BLaER1 treated with 17β-estradiol and CSF1 and Interleukin-3, amounts not matched to agents 10 nM and 100 nM (cell line): ENCODE data around the gene LRRC47.

Experiments
- H3K27ac ChIP-seq, 11 experiments: shearing (Covaris generic); formaldehyde crosslinking; 2 replicates each; pipeline ENCODE4 v1.8.1; 2022
- H3K27me3 ChIP-seq, 11 experiments: shearing (Covaris generic); formaldehyde crosslinking; 2 replicates each; pipeline ENCODE4 v1.8.1; 2022
- H3K36me3 ChIP-seq, 11 experiments: shearing (Covaris generic); formaldehyde crosslinking; 2 replicates each; pipeline ENCODE4 v1.8.1; 2022
- H3K4me1 ChIP-seq, 10 experiments: shearing (Covaris generic); formaldehyde crosslinking; 2 replicates each; pipeline ENCODE4 v1.8.1; 2022
- H3K4me2 ChIP-seq, 11 experiments: shearing (Covaris generic); formaldehyde crosslinking; 2 replicates each; pipeline ENCODE4 v1.8.1; 2022
- H3K4me3 ChIP-seq, 10 experiments: shearing (Covaris generic); formaldehyde crosslinking; 2 replicates each; pipeline ENCODE4 v1.8.1; 2022
- H3K9ac ChIP-seq, 11 experiments: shearing (Covaris generic); formaldehyde crosslinking; 2 replicates each; pipeline ENCODE4 v1.8.1; 2022
- H3K9me3 ChIP-seq, 11 experiments: shearing (Covaris generic); formaldehyde crosslinking; replicated peaks in 1 of 11; 2 replicates each; pipeline ENCODE4 v1.8.1; 2022
- H4K20me1 ChIP-seq, 11 experiments: shearing (Covaris generic); formaldehyde crosslinking; 2 replicates each; pipeline ENCODE4 v1.8.1; 2022
- Cebpa-rat ChIP-seq, 11 experiments: shearing (Covaris generic); IDR thresholded peaks; 2 replicates each; pipeline ENCODE4 v1.8.1; 2022

LRRC47 gene

DNA sequence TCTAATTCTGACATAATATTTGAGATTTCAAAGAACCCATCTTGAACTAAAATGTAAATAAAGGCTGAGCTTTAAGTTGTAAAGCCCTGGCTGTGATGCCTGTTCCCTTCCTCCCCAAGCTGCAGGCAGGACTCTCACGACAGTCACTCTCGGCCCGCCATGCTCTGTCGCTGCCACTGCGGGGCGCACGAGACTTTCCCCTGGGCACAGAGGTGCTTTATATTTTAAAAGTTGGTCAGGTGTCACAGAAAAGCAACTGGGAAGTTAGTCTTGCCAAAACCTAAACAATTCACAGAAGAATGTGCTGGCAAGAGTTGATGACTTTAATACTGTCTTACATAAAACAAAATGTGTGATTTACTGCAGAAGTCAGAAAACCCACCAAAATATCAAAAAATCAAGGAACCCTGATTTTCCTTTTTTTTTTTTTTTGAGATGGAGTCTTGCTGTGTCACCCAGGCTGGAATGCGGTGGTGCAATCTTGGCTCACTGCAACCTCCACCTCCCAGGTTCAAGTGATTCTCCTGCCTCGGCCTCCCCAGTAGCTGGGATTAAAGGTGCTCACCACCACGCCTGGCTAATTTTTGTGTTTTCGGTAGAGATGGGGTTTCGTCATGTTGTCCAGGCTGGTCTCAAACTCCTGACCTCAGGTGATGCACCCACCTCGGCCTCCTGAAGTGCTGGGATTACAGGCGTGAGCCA is 10.7 kb downstream of the LRRC47 start:
- Histone ChIP-seq H3K4me3 (no peak overlapping the region; a peak in 1 of 20 replicates), H3K27ac (no peak overlapping the region), H3K9me3 (no peaks in the 10 kb centered on the region), H3K36me3 (peaks cover 52 to 81% (median 68%) of the 10 kb centered on the region in 11 experiments), H4K20me1 (peaks cover 75 to 100% (median 95%) of the 10 kb centered on the region in 11 experiments), H3K4me1 (peaks cover 30 to 88% (median 74%) of the 10 kb centered on the region in 10 experiments), H3K4me2 (peak overlapping the region in 9 of 11 experiments; percentile 18 to 91 (median 84); a peak in 15 of 22 replicates), H3K9ac (0 out of 22 replicates have a peak overlapping the region, but pooled peaks of 2 of the 11 experiments have one; percentile 7 to 10), H3K27me3 (peaks cover 0 to 10% (median 0%) of the 10 kb centered on the region in 11 experiments; a peak in 3 of 22 replicates)
- no peak for TF ChIP-seq Cebpa-rat (IDR thresholded peaks at IDR 0.05)

DNA sequence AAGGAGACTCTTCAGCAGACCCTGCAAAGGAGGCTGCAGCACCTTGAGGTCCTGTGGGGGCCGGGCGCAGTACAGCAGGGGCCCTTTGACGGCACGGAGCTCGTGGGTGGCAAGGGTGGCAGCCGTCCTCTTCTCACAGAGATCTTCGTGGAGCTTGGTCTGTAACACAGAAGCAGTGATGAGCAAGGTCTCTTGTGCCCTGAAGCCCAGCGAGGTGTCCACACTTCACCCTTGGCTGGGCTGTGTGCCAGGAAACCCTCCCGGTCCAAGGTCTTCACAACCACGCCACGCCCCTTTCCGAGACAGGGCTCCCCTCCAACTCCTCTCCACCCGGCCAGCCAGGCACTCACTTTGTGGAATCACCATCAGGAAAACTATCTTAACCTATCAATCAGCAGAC is 11.3 kb downstream of the LRRC47 start:
- Histone ChIP-seq H4K20me1 (peaks cover 70 to 100% (median 95%) of the 10 kb centered on the region in 11 experiments), H3K9me3 (no peaks in the 10 kb centered on the region), H3K27me3 (peaks cover 0 to 10% (median 0%) of the 10 kb centered on the region in 11 experiments; a peak in 3 of 22 replicates), H3K9ac (0 out of 22 replicates have a peak overlapping the region, but pooled peaks of 2 of the 11 experiments have one; percentile 7 to 10), H3K4me3 (no peak overlapping the region; a peak in 1 of 20 replicates), H3K27ac (no peak overlapping the region), H3K4me1 (peaks cover 25 to 82% (median 69%) of the 10 kb centered on the region in 10 experiments), H3K36me3 (peaks cover 57 to 82% (median 72%) of the 10 kb centered on the region in 11 experiments), H3K4me2 (peak overlapping the region in 9 of 11 experiments; percentile 54 to 91 (median 84); a peak in 18 of 22 replicates)
- TF ChIP-seq Cebpa-rat (IDR thresholded peaks at IDR 0.05), result no peak

DNA sequence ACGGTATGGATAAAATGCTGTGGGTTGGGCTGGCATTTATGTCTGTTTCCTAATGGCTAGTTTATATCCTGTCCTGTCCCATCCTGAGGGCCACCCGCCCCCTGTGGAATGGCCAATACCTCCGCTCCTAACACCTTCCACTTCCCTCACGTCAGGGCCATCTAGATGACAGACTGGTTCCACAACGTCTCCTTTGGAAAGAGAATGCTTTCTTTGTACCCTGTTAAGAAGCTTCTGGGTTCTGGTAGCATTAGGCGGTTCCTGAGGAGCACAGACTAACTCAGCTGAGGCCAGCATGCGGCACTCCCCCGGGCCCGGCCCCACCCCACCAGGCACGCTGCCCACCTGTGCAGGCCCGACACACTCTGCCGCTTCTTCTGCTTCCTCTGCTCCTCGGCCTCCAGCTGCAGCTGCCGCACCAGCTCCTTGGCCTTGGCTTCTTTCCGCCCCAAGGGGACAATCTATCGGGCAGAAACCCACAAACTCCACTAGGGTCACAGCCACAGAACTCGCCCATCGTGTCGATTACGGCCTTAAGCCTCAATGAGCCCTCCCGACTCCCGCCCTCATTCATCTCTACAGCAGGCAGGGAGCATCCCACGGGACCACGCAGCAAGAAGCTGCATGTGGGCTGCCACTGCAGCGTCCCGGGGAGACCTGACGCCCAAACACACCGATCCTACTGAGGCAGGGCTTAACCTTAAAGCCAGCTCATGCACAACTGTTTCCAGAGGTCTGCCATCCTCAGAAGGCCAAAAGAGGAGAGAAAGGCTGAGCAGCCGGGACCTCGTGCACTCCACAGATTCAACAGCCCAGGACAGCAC is 12.4 kb downstream of the LRRC47 start:
- peak overlapping the region in 4 of 11 experiments; percentile 14 to 33 (median 16); a peak in 5 of 22 replicates for H3K9ac ChIP-seq
- H3K4me2 ChIP-seq, result peak overlapping the region in 9 of 11 experiments; percentile 54 to 91 (median 84); a peak in 18 of 22 replicates
- peaks cover 15 to 70% (median 57%) of the 10 kb centered on the region in 10 experiments for H3K4me1 ChIP-seq
- peaks cover 68 to 100% (median 95%) of the 10 kb centered on the region in 11 experiments for H4K20me1 ChIP-seq
- H3K36me3 ChIP-seq, result peaks cover 69 to 94% (median 84%) of the 10 kb centered on the region in 11 experiments
- no peak for TF ChIP-seq Cebpa-rat (IDR thresholded peaks at IDR 0.05)
- peak overlapping the region in 4 of 11 experiments; percentile 5 to 35 (median 22); a peak in 2 of 22 replicates for H3K27ac ChIP-seq
- peak overlapping the region in 2 of 10 experiments; percentile 2 to 27; a peak in 2 of 20 replicates for H3K4me3 ChIP-seq
- no peaks in the 10 kb centered on the region for H3K9me3 ChIP-seq
- H3K27me3 ChIP-seq, result peaks cover 0 to 10% (median 0%) of the 10 kb centered on the region in 11 experiments; a peak in 3 of 22 replicates

DNA sequence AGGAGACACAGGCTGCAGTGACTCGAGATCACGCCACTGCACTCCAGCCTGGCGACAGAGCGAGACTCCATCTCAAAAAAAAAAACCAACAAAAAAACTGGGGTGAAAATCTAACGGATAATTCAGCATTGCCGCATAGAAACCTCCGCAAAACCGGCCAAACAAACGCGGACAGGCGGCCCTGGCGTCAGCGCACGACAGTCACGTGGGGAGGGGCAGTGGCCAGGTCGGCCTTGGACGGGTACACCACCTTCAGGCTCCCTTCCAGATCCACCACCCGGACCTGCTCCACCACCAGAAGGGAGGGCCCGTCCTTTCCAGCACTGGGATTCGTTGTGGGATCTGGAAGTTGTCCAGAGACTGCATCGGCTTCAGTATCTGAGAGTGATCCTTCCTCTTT is 15.4 kb downstream of the LRRC47 start:
- H3K4me3 ChIP-seq, result no peak overlapping the region

DNA sequence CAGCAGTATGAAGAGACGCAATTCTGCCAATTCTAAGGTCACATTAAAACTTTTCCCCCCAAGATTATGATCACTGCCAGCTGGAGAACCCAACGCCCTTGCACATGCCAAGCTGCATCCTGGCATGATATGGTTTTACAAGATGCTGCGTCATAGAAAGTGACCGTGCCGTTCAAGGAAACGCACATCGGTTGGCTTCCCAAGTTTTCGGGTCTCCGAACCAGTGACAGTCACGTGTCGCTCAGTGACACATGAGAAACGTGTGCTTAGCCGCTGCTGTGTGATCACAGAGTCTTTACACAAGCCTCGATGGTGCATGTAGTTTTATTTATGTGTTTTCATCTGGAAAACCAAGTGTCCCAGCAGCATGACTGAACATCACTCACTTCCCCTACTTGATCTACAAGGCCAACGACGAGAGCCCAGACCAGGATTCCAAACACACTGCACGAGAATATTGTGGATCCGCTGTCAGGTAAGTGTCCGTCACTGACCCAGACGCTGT is 16.3 kb downstream of the LRRC47 start:
- Histone ChIP-seq H3K4me1 (peaks cover 31 to 70% (median 63%) of the 10 kb centered on the region in 10 experiments), H3K27ac (no peak overlapping the region), H4K20me1 (peaks cover 58 to 100% (median 95%) of the 10 kb centered on the region in 11 experiments; a peak in 21 of 22 replicates), H3K27me3 (peaks cover 0 to 9% (median 0%) of the 10 kb centered on the region in 11 experiments; a peak in 3 of 22 replicates), H3K4me2 (no peak overlapping the region), H3K9ac (no peak overlapping the region), H3K9me3 (no peaks in the 10 kb centered on the region), H3K4me3 (no peak overlapping the region), H3K36me3 (peaks cover 52 to 73% (median 68%) of the 10 kb centered on the region in 11 experiments)
- no peak for TF ChIP-seq Cebpa-rat (IDR thresholded peaks at IDR 0.05)

More for the DNA sequence above, 15.4 kb downstream of the LRRC47 start:
- Histone ChIP-seq H3K4me1 (peaks cover 22 to 70% (median 62%) of the 10 kb centered on the region in 10 experiments), H3K27ac (no peak overlapping the region), H3K9ac (no peak overlapping the region), H4K20me1 (peaks cover 68 to 100% (median 95%) of the 10 kb centered on the region in 11 experiments; a peak in 21 of 22 replicates), H3K9me3 (no peaks in the 10 kb centered on the region), H3K27me3 (peaks cover 0 to 10% (median 0%) of the 10 kb centered on the region in 11 experiments; a peak in 3 of 22 replicates), H3K4me2 (no peak overlapping the region), H3K36me3 (peaks cover 61 to 82% (median 77%) of the 10 kb centered on the region in 11 experiments)
- no peak for TF ChIP-seq Cebpa-rat (IDR thresholded peaks at IDR 0.05)

DNA sequence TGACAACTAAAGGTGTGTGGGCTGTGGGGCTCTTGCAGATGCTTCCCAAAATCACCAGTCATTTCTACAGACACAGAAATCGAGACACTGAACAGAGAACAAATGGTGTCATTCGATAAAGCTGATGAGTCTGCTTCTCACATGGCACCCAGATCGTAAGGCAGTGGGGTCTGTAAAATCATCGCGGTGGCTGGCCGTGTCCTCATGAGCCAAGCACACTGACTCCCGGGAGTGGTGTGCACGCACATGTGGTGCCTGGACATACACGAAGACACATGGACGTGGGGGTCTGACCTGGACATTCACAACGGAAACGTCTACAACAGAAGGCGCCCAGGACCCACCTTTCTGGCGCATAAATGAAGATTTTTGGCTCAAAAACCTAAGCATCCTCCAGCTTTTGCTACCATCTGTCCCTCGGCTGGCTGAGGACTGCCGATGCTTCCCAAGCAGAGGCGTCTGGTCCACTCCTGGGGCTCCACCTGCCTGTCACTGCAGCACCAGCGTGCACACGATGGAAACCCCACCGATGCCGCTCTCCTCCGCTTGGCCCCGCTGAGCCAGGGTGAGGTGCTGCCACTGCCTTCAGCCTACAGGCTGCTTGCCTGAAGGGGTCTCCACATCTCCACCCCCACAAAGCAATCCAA is 16.9 kb downstream of the LRRC47 start:
- H3K36me3 ChIP-seq, result peaks cover 47 to 67% (median 62%) of the 10 kb centered on the region in 11 experiments

DNA sequence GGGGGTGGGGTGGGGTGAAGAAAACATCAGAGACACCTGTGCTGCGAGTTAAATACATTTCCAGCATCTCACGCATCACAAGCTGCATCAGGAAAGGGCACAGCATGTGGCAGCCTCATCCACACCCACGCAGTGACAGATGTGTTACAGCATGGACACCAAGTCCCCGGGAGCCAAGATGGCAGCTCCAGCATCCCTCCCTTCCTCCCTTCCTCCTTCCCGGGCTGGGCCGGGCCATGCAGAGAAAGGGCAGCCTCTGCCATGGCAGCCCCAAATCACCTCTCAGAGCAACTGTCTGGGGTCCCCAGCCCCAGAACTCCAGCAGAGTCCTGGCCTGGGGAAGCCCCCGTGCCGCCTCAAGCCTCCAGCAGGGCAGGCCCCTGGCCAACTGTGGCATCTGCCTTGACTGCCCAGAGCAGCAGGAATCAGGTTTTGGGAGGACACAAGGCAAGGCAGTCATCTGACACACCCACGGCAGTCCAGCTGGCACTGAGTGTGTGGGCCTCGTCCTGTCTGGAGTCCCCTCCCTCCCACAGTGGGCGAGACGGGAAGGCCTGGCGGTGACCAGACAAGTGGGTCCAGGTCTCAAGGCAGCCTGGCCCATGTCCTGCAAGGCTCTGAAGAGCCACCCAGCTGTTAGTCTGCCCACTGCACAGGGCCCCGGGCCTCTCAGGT is 17.6 kb downstream of the LRRC47 start:
- no peaks in the 10 kb centered on the region for H3K9me3 ChIP-seq
- TF ChIP-seq Cebpa-rat (IDR thresholded peaks at IDR 0.05), result no peak
- peaks cover 45 to 61% (median 56%) of the 10 kb centered on the region in 11 experiments for H3K36me3 ChIP-seq
- no peaks in the 10 kb centered on the region; a peak in 1 of 22 replicates for H3K27me3 ChIP-seq
- H4K20me1 ChIP-seq, result peaks cover 46 to 97% (median 89%) of the 10 kb centered on the region in 11 experiments; a peak in 21 of 22 replicates
- H3K4me2 ChIP-seq, result peak overlapping the region in 7 of 11 experiments; percentile 8 to 94 (median 84); a peak in 6 of 22 replicates
- H3K4me3 ChIP-seq, result no peak overlapping the region
- H3K4me1 ChIP-seq, result peaks cover 41 to 70% (median 63%) of the 10 kb centered on the region in 10 experiments
- no peak overlapping the region for H3K27ac ChIP-seq
- H3K9ac ChIP-seq, result no peak overlapping the region

More for the DNA sequence above, 16.9 kb downstream of the LRRC47 start:
- Histone ChIP-seq H3K27ac (no peak overlapping the region), H3K4me1 (peaks cover 36 to 70% (median 63%) of the 10 kb centered on the region in 10 experiments), H3K4me2 (peak overlapping the region in 2 of 11 experiments; percentile 10; a peak in 2 of 22 replicates), H3K9me3 (no peaks in the 10 kb centered on the region), H3K9ac (no peak overlapping the region), H4K20me1 (peaks cover 53 to 97% (median 92%) of the 10 kb centered on the region in 11 experiments; a peak in 21 of 22 replicates), H3K4me3 (no peak overlapping the region), H3K27me3 (peaks cover 0 to 5% (median 0%) of the 10 kb centered on the region in 11 experiments; a peak in 3 of 22 replicates)
- TF ChIP-seq Cebpa-rat (IDR thresholded peaks at IDR 0.05), result no peak
